NB4 (cell line): ENCODE results near the gene EXOSC7.

Experiments
- CTCF ChIP-seq: IDR thresholded peaks from one replicate; pipeline ENCODE4 v1.5.1; 2012; ENCODE audit warnings: low read depth, low read length
- POLR2A ChIP-seq: IDR thresholded peaks from 2 replicates; pipeline ENCODE4 v1.6.1; 2011; ENCODE audit warnings: mild to moderate bottlenecking; ENCODE audit not compliant: insufficient read length; ENCODE audit errors: extremely low read depth

- no peak for TF ChIP-seq CTCF
- TF ChIP-seq POLR2A = no peak
Observed at GRCh38 chr3:44929782-44930181, 46.3 kb upstream of the EXOSC7 start.
